Uterus (tissue), 4 donors: ENCODE data around the gene RNFT2. TPM values are rescaled to one million over a fixed set of nuclear protein-coding genes. Genes with fewer than 3 reads are reported as not detected.

Experiments
- DNase-seq, 2 donors: peaks; one replicate each; pipeline ENCODE4 v3.0.0-alpha.2; 2019 to 2020
- H3K27ac ChIP-seq, 2 donors: fragments of 200-600 bp; sonication (generic); 1 replicate in 1 of 2; 2 replicates in 1 of 2; pipeline ENCODE4 v1.5.1; 2016 to 2018
- H3K27me3 ChIP-seq, 2 donors: fragments of 200-600 bp; sonication (generic); one replicate each; pipeline ENCODE4 v1.5.1; 2018 to 2019; ENCODE audit warnings: control low read depth in 1 of 2
- H3K36me3 ChIP-seq, 2 donors: fragments of 200-600 bp; sonication (generic); one replicate each; pipeline ENCODE4 v1.5.1; 2019; ENCODE audit warnings: control low read depth in 1 of 2
- H3K4me1 ChIP-seq, 2 donors: fragments of 200-600 bp; sonication (generic); one replicate each; pipeline ENCODE4 v1.5.1; 2018 to 2019; ENCODE audit warnings: control low read depth in 1 of 2
- H3K4me3 ChIP-seq, 2 donors: fragments of 200-600 bp; sonication (generic); 1 replicate in 1 of 2; 2 replicates in 1 of 2; pipeline ENCODE4 v1.5.1; 2018 to 2019; ENCODE audit warnings: mild to moderate bottlenecking in 1 of 2
- H3K9me3 ChIP-seq, 2 donors: fragments of 200-600 bp; sonication (generic); one replicate each; pipeline ENCODE4 v1.5.1; 2019; ENCODE audit warnings: control low read depth in 1 of 2
- CTCF ChIP-seq, 4 experiments: fragments of 200-600 bp in 2 of 4; fragments of 450-650 bp in 2 of 4; sonication (generic) in 2 of 4; IDR thresholded peaks; one replicate each; pipeline ENCODE4 v1.5.1; 2016 to 2019; ENCODE audit warnings: antibody characterized with exemption in 4 of 4, mild to moderate bottlenecking in 2 of 4, moderate library complexity in 1 of 4
- POLR2A ChIP-seq, 2 donors: fragments of 450-650 bp; IDR thresholded peaks; one replicate each; pipeline ENCODE4 v1.6.1; 2016; ENCODE audit warnings: antibody characterized with exemption in 2 of 2, mild to moderate bottlenecking in 1 of 2, moderate library complexity in 1 of 2
- intact Hi-C: fragments of 100-400 bp; cut with DNase I; formaldehyde crosslinking; loops from one replicate; pipeline ENCODE4 v1.15.1; 2023; ENCODE audit warnings: low total_unique reads
- total RNA-seq, 4 donors: library from RNA; depleted of rRNA in 3 of 4; stranded (reverse); fragments of >200 nt in 3 of 4; gene quantifications; one replicate each; pipeline versions ENCODE4 v1.1.0 to v1.2.4, GENCODE V29; 2014 to 2023
- donor health status: DM: yes; HTN: yes; CAD: no.

Gene RNFT2
- total RNA-seq, 4 donors from 2014 or later, result 1.4 to 4.7 TPM; not detected in 2

GRCh38 chr12:116839287-116839830 lies 101.2 kb downstream of the RNFT2 start:
- TF ChIP-seq CTCF (IDR thresholded peaks at IDR 0.05) (no peak), POLR2A (IDR thresholded peaks at IDR 0.05) (no peak)
- Histone ChIP-seq H3K4me3 (no peak overlapping the region), H3K36me3 (no peaks in the 10 kb centered on the region), H3K27me3 (no peaks in the 10 kb centered on the region), H3K4me1 (no peaks in the 10 kb centered on the region), H3K27ac (no peak overlapping the region), H3K9me3 (no peaks in the 10 kb centered on the region)
- intact Hi-C loops, result no loop called here
- DNase-seq, result no peak

- no peak overlapping the region for H3K27ac ChIP-seq
- no peaks in the 10 kb centered on the region for H3K36me3 ChIP-seq
- H3K9me3 ChIP-seq, result no peaks in the 10 kb centered on the region
- TF ChIP-seq CTCF (IDR thresholded peaks at IDR 0.05) (no peak), POLR2A (IDR thresholded peaks at IDR 0.05) (no peak)
- DNase-seq, result no peak
- intact Hi-C loops, result no loop called here
- H3K4me1 ChIP-seq, result no peaks in the 10 kb centered on the region
- H3K27me3 ChIP-seq, result no peaks in the 10 kb centered on the region
- no peak overlapping the region for H3K4me3 ChIP-seq
Observed at GRCh38 chr12:116843085-116843484, 105.0 kb downstream of the RNFT2 start.

- intact Hi-C loops, result no loop called here
- H3K36me3 ChIP-seq, result no peaks in the 10 kb centered on the region
- TF ChIP-seq CTCF (IDR thresholded peaks at IDR 0.05), result no peak
- no peak for TF ChIP-seq POLR2A (IDR thresholded peaks at IDR 0.05)
- no peaks in the 10 kb centered on the region for H3K9me3 ChIP-seq
- no peaks in the 10 kb centered on the region for H3K27me3 ChIP-seq
- no peak for DNase-seq
- H3K27ac ChIP-seq, result no peak overlapping the region
- H3K4me3 ChIP-seq, result no peak overlapping the region
- no peaks in the 10 kb centered on the region for H3K4me1 ChIP-seq
Observed at GRCh38 chr12:116849216-116849615, 111.1 kb downstream of the RNFT2 start.

- TF ChIP-seq POLR2A (IDR thresholded peaks at IDR 0.05) (no peak), CTCF (IDR thresholded peaks at IDR 0.05) (no peak)
- H3K4me1 ChIP-seq, result no peaks in the 10 kb centered on the region
- no peak for DNase-seq
- no peaks in the 10 kb centered on the region for H3K27me3 ChIP-seq
- H3K4me3 ChIP-seq, result no peak overlapping the region
- intact Hi-C loops, result no loop called here
- H3K27ac ChIP-seq, result no peak overlapping the region
- H3K36me3 ChIP-seq, result no peaks in the 10 kb centered on the region
- no peaks in the 10 kb centered on the region for H3K9me3 ChIP-seq
Observed at GRCh38 chr12:116852303-116852702, 114.2 kb downstream of the RNFT2 start.

- H3K27me3 ChIP-seq, result no peaks in the 10 kb centered on the region
- no peaks in the 10 kb centered on the region for H3K9me3 ChIP-seq
- no peak overlapping the region for H3K27ac ChIP-seq
- TF ChIP-seq POLR2A (IDR thresholded peaks at IDR 0.05), result no peak
- no peak for TF ChIP-seq CTCF (IDR thresholded peaks at IDR 0.05)
- H3K36me3 ChIP-seq, result no peaks in the 10 kb centered on the region
- no peak overlapping the region for H3K4me3 ChIP-seq
- no peak for DNase-seq
- no peaks in the 10 kb centered on the region for H3K4me1 ChIP-seq
- intact Hi-C loops, result no loop called here
Observed at GRCh38 chr12:116853507-116853906, 115.4 kb downstream of the RNFT2 start.
